HepG2 (cell line): Measurements from ENCODE around the gene PLXNC1. TPM values are rescaled to one million over a fixed set of nuclear protein-coding genes. Genes with fewer than 3 reads are reported as not detected.

Experiments used
- ATAC-seq: fragments of 200-7000 bp; cut with Tn5 transposase; 3 replicates; pipeline ENCODE4 v1.9.1; 2020; ENCODE audit warnings: mild to moderate bottlenecking, moderate library complexity
- BruUV-seq: library from RNA; stranded (reverse); fragments of 400-500 nt; replicated peaks from 2 replicates; lab custom pipeline; 2021; lab: Mats Ljungman, UMichigan
- CTCF ChIA-PET: fragments of 300-600 bp; formaldehyde crosslinking; extraction: SDS; loops from one replicate; lab custom pipeline; 2021; ENCODE audit warnings: low total read pairs, inconsistent platforms, low intra/inter-chr PET ratio; lab: Yijun Ruan, JAX
- POLR2A ChIA-PET: fragments of 350-600 bp; sonication (Branson Sonifier 250); formaldehyde crosslinking; loops from one replicate; lab custom pipeline; 2020; ENCODE audit warnings: antibody characterized with exemption, inconsistent platforms; lab: Yijun Ruan, JAX
- DNase-seq: peaks from one replicate; pipeline ENCODE4 v3.0.0-alpha.2; 2015; ENCODE audit warnings: low spot score
- FAIRE-seq: peaks from 3 replicates; lab custom pipeline; 2011; peaks lifted over from hg19 to GRCh38; lab: Jason Lieb, UNC
- H2AFZ ChIP-seq: one replicate; pipeline ENCODE4 v1.6.1; 2011; ENCODE audit warnings: low read length, inconsistent platforms
- H3K27ac ChIP-seq: fragments of 300-600 bp; 3 replicates; pipeline ENCODE4 v1.8.0; 2011; ENCODE audit warnings: mixed run types, mild to moderate bottlenecking, mixed read lengths, low read length, inconsistent platforms; ENCODE audit not compliant: insufficient read depth; ENCODE audit errors: extremely low read length
- H3K27me3 ChIP-seq, 2 experiments: fragments of 200-600 bp in 1 of 2; 2 replicates in 1 of 2; 3 replicates in 1 of 2; pipeline versions ENCODE4 v1.6.0 to v1.8.0; 2011; ENCODE audit warnings: low read length in 2 of 2, mild to moderate bottlenecking in 2 of 2, moderate library complexity in 2 of 2, inconsistent platforms in 1 of 2; ENCODE audit not compliant: insufficient read depth in 2 of 2, control insufficient read depth in 1 of 2
- H3K36me3 ChIP-seq, 2 experiments: fragments of 200-600 bp in 1 of 2; replicated peaks in 1 of 2; 2 replicates in 1 of 2; 3 replicates in 1 of 2; pipeline versions ENCODE4 v1.5.1 to v1.8.0; 2011; ENCODE audit warnings: low read length in 2 of 2, inconsistent platforms in 1 of 2; ENCODE audit not compliant: insufficient read depth in 2 of 2, control insufficient read depth in 1 of 2
- H3K4me1 ChIP-seq: 2 replicates; pipeline ENCODE4 v1.5.1; 2012; ENCODE audit warnings: low read length, inconsistent platforms; ENCODE audit not compliant: insufficient read depth
- H3K4me2 ChIP-seq: 2 replicates; pipeline ENCODE4 v1.6.0; 2011; ENCODE audit warnings: low read depth, low read length, inconsistent platforms
- H3K4me3 ChIP-seq, 3 experiments: fragments of 200-600 bp in 1 of 3; sonication (generic), shearing (Covaris generic) in 1 of 3; replicated peaks in 1 of 3; 2 replicates each; pipeline ENCODE4 v1.5.1; 2011 to 2016; ENCODE audit warnings: low read length in 3 of 3, inconsistent platforms in 2 of 3, low read depth in 2 of 3, mild to moderate bottlenecking in 2 of 3, control low read depth in 1 of 3, mixed read lengths in 1 of 3; ENCODE audit not compliant: insufficient read depth in 1 of 3
- H3K79me2 ChIP-seq: one replicate; pipeline ENCODE4 v1.6.1; 2011; ENCODE audit warnings: low read length, inconsistent platforms; ENCODE audit not compliant: insufficient read depth
- H3K9ac ChIP-seq: 2 replicates; pipeline ENCODE4 v1.6.0; 2011; ENCODE audit warnings: mild to moderate bottlenecking, low read depth, low read length, inconsistent platforms; ENCODE audit not compliant: insufficient read depth
- H3K9me3 ChIP-seq: 2 replicates; pipeline ENCODE4 v1.5.1; 2012; ENCODE audit warnings: mild to moderate bottlenecking, low read length
- H4K20me1 ChIP-seq: 2 replicates; pipeline ENCODE4 v1.6.0; 2011; ENCODE audit warnings: inconsistent platforms, mild to moderate bottlenecking, low read length, moderate library complexity; ENCODE audit not compliant: insufficient read depth
- ARID3A ChIP-seq: IDR thresholded peaks from 2 replicates; pipeline ENCODE4 v1.6.1; 2012; ENCODE audit warnings: low read depth, low read length, improper control_type of control experiment
- CEBPG ChIP-seq: IDR thresholded peaks from 2 replicates; pipeline ENCODE4 v1.6.1; 2016
- CREM ChIP-seq, 2 experiments: sonication (generic) in 1 of 2; formaldehyde crosslinking in 1 of 2; IDR thresholded peaks; 2 replicates each; pipeline versions ENCODE4 v1.4.0 to v1.6.1; 2016 to 2020; ENCODE audit warnings: antibody characterized with exemption in 1 of 2, mild to moderate bottlenecking in 1 of 2, missing genetic modification reagents in 1 of 2
- FOXK2 ChIP-seq: fragments of 450-650 bp; IDR thresholded peaks from 2 replicates; pipeline ENCODE4 v1.6.1; 2016
- KAT8 ChIP-seq: IDR thresholded peaks from 2 replicates; pipeline ENCODE4 v1.6.1; 2016; ENCODE audit warnings: missing genetic modification reagents, missing compliant biosample characterization
- MED8 ChIP-seq: sonication (generic); formaldehyde crosslinking; IDR thresholded peaks from 2 replicates; pipeline ENCODE4 v1.8.1; 2023; ENCODE audit warnings: mild to moderate bottlenecking, missing genetic modification reagents; ENCODE audit not compliant: insufficient replicate concordance
- MLX ChIP-seq: IDR thresholded peaks from 2 replicates; pipeline ENCODE4 v1.6.1; 2016
- NFKBIZ ChIP-seq: IDR thresholded peaks from 2 replicates; pipeline ENCODE4 v1.6.1; 2018; ENCODE audit warnings: missing genetic modification reagents, missing compliant biosample characterization
- PBX2 ChIP-seq: IDR thresholded peaks from 2 replicates; pipeline ENCODE4 v1.6.1; 2016; ENCODE audit warnings: control low read depth
- ZNF260 ChIP-seq: sonication (generic); formaldehyde crosslinking; IDR thresholded peaks from 2 replicates; pipeline ENCODE4 v1.4.0; 2020; ENCODE audit warnings: missing genetic modification reagents, low read depth, mild to moderate bottlenecking, borderline replicate concordance
- ZNF503 ChIP-seq: sonication (generic); formaldehyde crosslinking; IDR thresholded peaks from 2 replicates; pipeline ENCODE4 v1.4.0; 2020; ENCODE audit warnings: missing genetic modification reagents
- ZNF703 ChIP-seq: sonication (generic); formaldehyde crosslinking; IDR thresholded peaks from 2 replicates; pipeline ENCODE4 v1.5.1; 2020; ENCODE audit warnings: missing genetic modification reagents, mild to moderate bottlenecking, moderate library complexity, borderline replicate concordance
- ZNF709 ChIP-seq: sonication (generic); formaldehyde crosslinking; IDR thresholded peaks from 2 replicates; pipeline ENCODE4 v1.5.0; 2020; ENCODE audit warnings: mild to moderate bottlenecking, missing genetic modification reagents
- ZNF747 ChIP-seq: sonication (generic); formaldehyde crosslinking; IDR thresholded peaks from 2 replicates; pipeline ENCODE4 v1.8.1; 2023; ENCODE audit warnings: missing genetic modification reagents, mild to moderate bottlenecking, borderline replicate concordance
- ZNF772 ChIP-seq: sonication (generic); formaldehyde crosslinking; IDR thresholded peaks from 2 replicates; pipeline ENCODE4 v1.5.0; 2020; ENCODE audit warnings: mild to moderate bottlenecking, missing genetic modification reagents
- ZSCAN22 ChIP-seq: sonication (generic); formaldehyde crosslinking; IDR thresholded peaks from 2 replicates; pipeline ENCODE4 v1.4.0; 2020; ENCODE audit warnings: mild to moderate bottlenecking, missing genetic modification reagents
- WGBS: methylation state at CpG from one replicate; pipeline ENCODE4 v1.1.6; 2017; ENCODE audit warnings: low lambda C conversion rate; 5-methylcytosine and 5-hydroxymethylcytosine counted together
- in situ Hi-C: cut with HindIII; loops from 2 replicates; pipeline ENCODE4 v1.10.0; 2017; ENCODE audit warnings: low pct_unique_long_range_greater_than_20kb; ENCODE audit not compliant: extremely low pct_ligation_motif_present
- intact Hi-C: fragments of 100-400 bp; cut with micrococcal nuclease; formaldehyde crosslinking; loops from one replicate; pipeline ENCODE4 v1.10.0; 2022; ENCODE audit not compliant: unreplicated experiment
- polyA plus RNA-seq, 8 experiments: library from polyadenylated mRNA; depleted of rRNA in 3 of 8; stranded (reverse) in 7 of 8; unstranded in 1 of 8; fragments of >200 nt; fragmentation: Illumina TruSeq in 4 of 8; extraction: Trizol in 4 of 8; gene quantifications; 2 replicates each; pipeline versions ENCODE4 v1.2.1 to v1.2.3, GENCODE V29; 2011 to 2016; ENCODE audit warnings: low read depth in 4 of 8, missing spikeins in 1 of 8, mixed read lengths in 1 of 8; ENCODE audit not compliant: insufficient read depth in 1 of 8
- total RNA-seq, 5 experiments: library from RNA; depleted of rRNA; stranded (reverse); fragments of >200 nt; fragmentation: Illumina TruSeq; extraction: Trizol; gene quantifications; 2 replicates each; pipeline ENCODE4 v1.2.3, GENCODE V29; 2016; ENCODE audit warnings: low read depth in 1 of 5

The PLXNC1 gene
- total and polyA plus RNA-seq, 2 of the 13 experiments (the other 11 are each of a cell fraction or from before 2014, with no cell fraction given): 6.6 to 11.2 TPM

- DNase-seq (peak; percentile 99), ATAC-seq (peak; percentile 97), FAIRE-seq (peak; percentile 100)
- Histone ChIP-seq H3K4me1 (peaks cover 49% of the 10 kb centered on the region), H3K9me3 (no peaks in the 10 kb centered on the region), H2AFZ (no peak overlapping the region), H3K4me3 (peak overlapping the region in 1 of 3 experiments; percentile 4; a peak in 1 of 6 replicates), H3K79me2 (no peaks in the 10 kb centered on the region), H3K27me3 (no peaks in the 10 kb centered on the region), H3K27ac (peak overlapping the region; percentile 82), H3K9ac (peak overlapping the region; percentile 40; the same call in 1 of the 2 replicates), H3K4me2 (peak overlapping the region; percentile 48; the same call in 1 of the 2 replicates), H3K36me3 (peaks cover 0 to 1% of the 10 kb centered on the region in 2 experiments; a peak in 1 of 5 replicates), H4K20me1 (no peaks in the 10 kb centered on the region)
- 3% methylated on average over 2 of the region's 2 CpGs for WGBS
- CTCF ChIA-PET: no interaction called here
- in situ Hi-C loops: loop anchor here (5.0 kb wide), 1 partner anchor 58 kb away; no protein-coding TSS in a partner anchor
- POLR2A ChIA-PET: interaction anchor here (1.0 kb wide), 1 partner anchor 46 kb away, joined by 3 read pairs; no protein-coding TSS in a partner anchor
- no TSS peak for BruUV-seq
- intact Hi-C loops: loop anchor here (1.0 kb wide), 3 partner anchors 47 to 79 kb away; no protein-coding TSS in a partner anchor
- peak; percentile 66 for TF ChIP-seq KAT8 (CRISPR knock-in tag)
- TF ChIP-seq ZNF747 (CRISPR knock-in tag): peak; percentile 59; the same call in 1 of the 2 replicates
- 0 out of 2 replicates have a peak, but pooled peaks have one; percentile 38 for TF ChIP-seq ZNF503 (CRISPR knock-in tag)
- TF ChIP-seq CREM (IDR thresholded peaks at IDR 0.05): peak; percentile 80
- no peak for TF ChIP-seq CREM (CRISPR knock-in tag; IDR thresholded peaks at IDR 0.05)
- TF ChIP-seq MLX (CRISPR knock-in tag): no peak; the same call in 1 of the 2 replicates
- 0 out of 2 replicates have a peak, but pooled peaks have one; percentile 31 for TF ChIP-seq PBX2 (CRISPR knock-in tag)
- no peak for TF ChIP-seq ZNF772 (CRISPR knock-in tag)
- peak; percentile 85 for TF ChIP-seq ARID3A
- no peak for TF ChIP-seq ZNF260 (CRISPR knock-in tag)
- no peak for TF ChIP-seq ZNF703
- TF ChIP-seq ZSCAN22: no peak
- 0 out of 2 replicates have a peak, but pooled peaks have one; percentile 32 for TF ChIP-seq CEBPG
- no peak for TF ChIP-seq MED8
- no peak for TF ChIP-seq NFKBIZ
- TF ChIP-seq FOXK2: peak; percentile 54; the same call in 1 of the 2 replicates
- TF ChIP-seq ZNF709 (CRISPR knock-in tag): 0 out of 2 replicates have a peak, but pooled peaks have one; percentile 32
Measured at GRCh38 chr12:94230357-94230905, 82.1 kb downstream of the PLXNC1 start.
